Head of caudate nucleus (tissue), 42 donors: ENCODE measurements around the gene ZCCHC10.
"Not testable (repeated sequence)": the region's sequence is repeated elsewhere in the genome, so short reads cannot be mapped to it uniquely, and the experiment has no call there.

Experiments used
- DNase-seq, 42 donors: peaks; one replicate each; pipeline versions ENCODE4 v3.0.0 to v3.0.0-alpha.2; 2020 to 2021; ENCODE audit warnings: mixed read lengths in 7 of 42
- intact Hi-C: fragments of 100-400 bp; cut with DNase I; formaldehyde crosslinking; loops from one replicate; pipeline ENCODE4 v1.15.0; 2022

Gene ZCCHC10

GRCh38 chr5:133048993-133049725 is 22.8 kb upstream of the ZCCHC10 start:
- intact Hi-C loops = no loop called here
- no peak for DNase-seq

GRCh38 chr5:133047404-133047803 is 21.1 kb upstream of the ZCCHC10 start:
- intact Hi-C loops = no loop called here
- no peak for DNase-seq

- intact Hi-C loops, DNase-seq: not testable (repeated sequence)
Observed at GRCh38 chr5:133046560-133046959, 20.2 kb upstream of the ZCCHC10 start.

DNA sequence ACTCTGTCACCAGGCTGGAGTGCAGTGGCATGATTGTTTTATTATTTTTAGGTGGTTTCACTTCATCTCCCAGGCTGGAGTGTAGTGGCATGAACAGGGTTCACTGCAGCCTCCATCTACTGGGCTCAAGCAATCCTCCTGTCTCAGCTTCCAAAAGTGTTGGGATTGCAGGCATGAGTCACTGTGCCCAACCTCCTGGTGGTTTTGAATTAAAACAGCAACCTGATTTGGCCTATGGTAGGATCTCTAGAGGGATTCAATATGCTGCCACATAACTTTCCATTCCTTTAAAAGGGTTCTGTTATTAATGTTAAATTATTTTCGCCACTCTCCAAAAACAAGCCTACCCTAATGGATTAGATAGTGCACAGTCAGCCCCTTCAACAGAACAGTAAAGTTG is 15.6 kb upstream of the ZCCHC10 start:
- intact Hi-C loops = no loop called here
- DNase-seq = no peak

DNA sequence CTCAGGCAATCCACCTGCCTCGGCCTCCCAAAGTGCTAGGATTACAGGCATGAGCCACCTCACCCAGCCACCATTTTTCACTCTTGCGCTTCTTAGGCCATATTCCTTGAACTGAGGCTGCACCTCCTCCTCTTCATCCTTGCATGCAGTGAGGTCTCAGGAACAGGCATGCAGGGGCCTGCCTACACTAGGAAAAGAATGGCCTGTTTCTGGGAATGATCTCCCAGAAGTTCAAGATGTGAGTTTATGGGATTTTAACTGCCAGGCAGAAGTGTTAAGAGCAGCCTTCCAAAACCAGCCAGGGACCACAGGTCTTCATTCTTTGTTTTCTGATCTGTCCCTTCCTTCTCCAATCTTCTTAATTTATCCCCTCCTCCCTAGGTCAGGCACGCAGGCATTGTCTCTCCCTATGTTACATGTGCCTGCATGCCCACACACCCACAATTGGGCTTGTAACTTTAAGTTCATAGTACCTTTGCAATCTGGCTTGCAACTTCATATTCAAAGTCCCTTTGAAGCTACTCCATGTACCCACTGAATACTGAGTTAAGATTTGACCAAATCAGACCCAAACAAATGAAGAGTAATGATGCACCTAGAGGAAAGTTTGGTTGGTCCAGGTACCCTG is 14.9 kb upstream of the ZCCHC10 start:
- no peak for DNase-seq
- intact Hi-C loops = no loop called here

DNA sequence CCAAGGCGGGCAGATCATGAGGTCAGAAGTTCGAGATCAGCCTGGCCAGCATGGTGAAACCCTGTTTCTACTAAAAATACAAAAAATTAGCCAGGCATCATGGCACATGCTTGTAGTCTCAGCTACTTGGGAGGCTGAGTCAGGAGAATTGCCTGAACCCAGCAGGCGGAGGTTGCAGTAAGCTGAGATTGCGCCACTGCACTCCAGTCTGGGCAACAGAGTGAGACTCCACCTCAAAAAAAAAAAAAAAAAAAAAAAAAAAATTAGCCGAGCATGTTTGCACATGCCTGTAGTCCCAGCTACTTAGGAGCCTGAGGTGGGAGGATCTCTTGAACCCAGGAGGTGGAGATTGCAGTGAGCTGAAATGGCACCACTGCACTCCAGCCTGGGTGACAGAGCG is 10.3 kb upstream of the ZCCHC10 start:
- DNase-seq, intact Hi-C loops: not testable (repeated sequence)

- DNase-seq = no peak
- intact Hi-C loops = no loop called here
Observed at GRCh38 chr5:133035224-133035623, 8.9 kb upstream of the ZCCHC10 start.

- intact Hi-C loops = no loop called here
Observed at GRCh38 chr5:133034064-133034463, 7.7 kb upstream of the ZCCHC10 start.

GRCh38 chr5:133032852-133033742 is 6.7 kb upstream of the ZCCHC10 start:
- peak in 3 of 42 donors; percentile 10 to 26 (median 23) for DNase-seq
- intact Hi-C loops = no loop called here

More at GRCh38 chr5:133034064-133034463, 7.7 kb upstream of the ZCCHC10 start:
- DNase-seq = no peak

- intact Hi-C loops = no loop called here
- no peak for DNase-seq
Observed at GRCh38 chr5:133030343-133031005, 4.1 kb upstream of the ZCCHC10 start.

DNA sequence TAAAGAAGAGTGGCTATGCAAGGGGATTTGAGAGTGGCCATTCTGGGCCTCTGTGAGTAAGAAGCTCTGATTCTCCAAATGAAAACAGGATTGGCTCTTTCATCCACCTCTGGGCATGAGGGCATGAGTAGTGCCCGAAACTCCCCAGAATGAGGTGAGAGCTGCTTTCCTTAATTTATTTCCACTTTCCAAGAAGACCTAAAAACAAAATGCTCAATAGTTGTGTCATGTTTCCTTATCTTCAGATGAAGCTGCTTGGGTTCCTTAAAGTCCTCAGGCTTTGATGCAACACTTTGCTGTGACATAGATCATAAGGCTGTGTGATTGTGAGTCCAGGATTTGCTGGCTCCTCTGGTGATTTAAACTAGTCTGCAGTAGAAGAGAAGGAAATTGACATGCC is 3.1 kb upstream of the ZCCHC10 start:
- intact Hi-C loops = loop anchor here (10.0 kb wide), 1 partner anchor 65 kb away; the partner anchor contains the start of gene AFF4
- DNase-seq = no peak

DNA sequence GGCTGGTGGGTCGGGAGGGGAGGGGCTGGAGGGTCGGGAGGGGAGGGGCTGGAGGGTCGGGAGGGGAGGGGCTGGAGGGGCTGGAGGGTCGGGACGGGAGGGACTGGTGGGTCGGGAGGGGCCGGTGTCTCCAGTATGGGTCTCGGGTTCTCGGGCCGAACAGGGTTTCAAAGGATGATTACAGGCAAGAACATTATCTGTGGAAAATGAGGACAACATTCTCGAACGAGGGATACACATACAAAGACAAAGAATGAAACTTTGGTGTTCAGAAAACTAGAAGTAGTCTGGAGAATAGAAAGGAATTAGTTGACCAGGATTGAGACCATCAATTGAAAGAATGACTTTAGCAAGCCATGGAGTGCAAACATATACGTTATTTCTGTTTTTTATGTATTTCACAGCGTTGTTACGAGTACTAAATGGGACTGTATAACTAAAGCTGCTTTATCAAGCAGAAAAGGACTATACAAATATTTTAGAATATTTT is 360 bp upstream of the ZCCHC10 start:
- no peak for DNase-seq
- intact Hi-C loops = loop anchor here (10.0 kb wide), 1 partner anchor 62 kb away; the partner anchor contains the start of gene AFF4

GRCh38 chr5:133019471-133019870 is 6.9 kb downstream of the ZCCHC10 start:
- intact Hi-C loops, DNase-seq: not testable (repeated sequence)

DNA sequence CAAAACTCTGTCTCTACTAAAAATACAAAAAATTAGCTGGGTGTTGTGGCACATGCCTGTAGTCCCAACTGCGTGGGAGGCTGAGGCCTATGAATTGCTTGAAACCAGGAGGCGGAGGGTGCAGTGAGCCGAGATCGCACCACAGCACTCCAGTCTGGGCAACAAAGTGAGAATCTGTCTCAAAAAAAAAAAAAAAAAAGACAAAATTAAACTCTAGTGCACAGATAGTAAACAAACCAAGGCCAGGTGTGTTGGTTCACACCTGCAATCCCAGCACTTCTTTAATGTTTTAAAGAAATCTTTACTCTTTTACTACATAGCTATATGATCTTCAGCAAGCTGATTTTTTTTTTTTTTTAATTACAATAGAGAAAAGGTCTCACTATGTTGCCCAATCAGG is 8.4 kb downstream of the ZCCHC10 start:
- no peak for DNase-seq
- intact Hi-C loops = no loop called here

GRCh38 chr5:133015466-133015865 is 10.9 kb downstream of the ZCCHC10 start:
- intact Hi-C loops = no loop called here
- DNase-seq = no peak

DNA sequence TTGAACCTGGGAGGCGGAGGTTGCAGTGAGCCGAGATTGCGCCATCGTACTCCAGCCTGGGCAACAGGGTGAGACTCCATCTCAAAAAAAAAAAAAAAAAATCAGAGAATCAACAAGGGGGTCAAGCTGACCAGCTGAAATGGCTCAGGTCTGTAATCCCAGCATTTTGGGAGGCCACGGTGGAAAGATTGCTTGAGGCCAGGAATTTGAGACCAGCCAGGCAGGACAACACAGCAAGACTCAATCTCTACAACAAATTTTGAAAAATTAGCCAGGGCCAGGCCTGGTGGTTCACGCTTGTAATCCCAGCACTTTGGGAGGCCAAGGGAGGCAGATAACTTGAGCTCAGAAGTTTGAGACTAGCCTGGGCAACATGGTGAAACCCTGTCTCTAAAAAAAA is 17.9 kb downstream of the ZCCHC10 start:
- intact Hi-C loops, DNase-seq: not testable (repeated sequence)

- intact Hi-C loops = no loop called here
- DNase-seq = no peak
Observed at GRCh38 chr5:133006653-133007052, 19.7 kb downstream of the ZCCHC10 start.

DNA sequence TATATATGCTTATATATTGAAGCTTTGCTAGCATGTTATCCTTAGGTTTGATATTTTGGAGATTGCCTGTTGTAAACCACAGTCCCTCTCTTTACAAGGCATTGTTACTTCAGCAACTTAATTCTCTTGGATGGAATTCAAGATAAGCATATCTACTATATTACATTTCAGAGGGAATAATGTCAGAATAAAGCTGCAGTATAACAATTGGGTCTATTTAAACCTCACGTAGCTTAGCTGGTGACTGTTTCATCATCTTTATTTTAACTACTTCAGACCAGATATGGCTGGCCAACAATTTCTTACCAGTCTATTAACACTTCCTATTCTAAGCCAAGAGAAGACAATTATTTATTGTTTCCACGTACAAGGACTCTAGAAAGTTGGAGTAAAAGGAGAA is 27.1 kb downstream of the ZCCHC10 start:
- intact Hi-C loops = no loop called here
- no peak for DNase-seq

DNA sequence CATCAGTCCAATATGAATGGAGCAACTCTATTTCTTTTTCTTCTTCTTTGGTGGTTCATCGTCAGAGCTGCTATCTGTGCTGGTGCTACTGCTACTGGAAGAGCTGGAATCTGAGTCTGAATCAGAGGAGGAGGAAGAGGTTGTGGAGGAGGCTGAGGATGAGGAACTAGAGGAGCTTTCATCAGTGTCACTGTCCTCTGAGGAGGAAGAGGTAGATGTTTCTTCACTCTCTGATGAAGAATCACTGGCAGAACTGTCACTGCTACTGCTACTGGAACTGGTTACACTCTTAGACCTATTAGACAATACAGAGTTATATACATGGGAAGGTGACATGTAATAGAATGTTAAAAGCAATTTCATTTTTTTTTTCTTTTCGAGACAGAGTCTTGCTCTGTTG is 27.8 kb downstream of the ZCCHC10 start:
- DNase-seq = peak in 14 of 42 donors; percentile 3 to 50 (median 12)
- intact Hi-C loops = no loop called here
